ENCODE results near the gene SPRR4.

Gene SPRR4

GRCh38 chr1:152970495-152970894 is at the start of gene SPRR4:
SPRR4 (plus strand) TSS chr1:152970648; CDS start chr1:152971891, 1,243 bp downstream.
- Histone ChIP-seq H3K27me3 (ENCODE audit: control insufficient read depth, insufficient read depth, low read length) (peaks cover 8% of the 10 kb centered on the region; the same call in 1 of the 2 replicates), H3K4me1 (ENCODE audit: control insufficient read depth, insufficient read depth, low read length) (no peaks in the 10 kb centered on the region), H3K36me3 (ENCODE audit: control insufficient read depth, insufficient read depth, low read length) (no peaks in the 10 kb centered on the region), H3K27ac (ENCODE audit: low read depth, low read length) (no peak within 1 kb of the TSS), H3K4me3 (ENCODE audit: low read depth, low read length) (no peak within 1 kb of the TSS), H3K9me3 (ENCODE audit: control insufficient read depth, insufficient read depth, low read depth, low read length) (no peaks in the 10 kb centered on the region; the same call in 1 of the 2 replicates), H3K9ac (ENCODE audit: low read length) (no peak within 1 kb of the TSS)

GRCh38 chr1:152924191-152924590 is 46.3 kb upstream of the SPRR4 start:
- Histone ChIP-seq H3K4me1 (ENCODE audit: control insufficient read depth, insufficient read depth, low read length) (no peaks in the 10 kb centered on the region), H3K9ac (ENCODE audit: low read length) (no peak overlapping the region), H3K4me3 (ENCODE audit: low read depth, low read length) (no peak overlapping the region), H3K9me3 (ENCODE audit: control insufficient read depth, insufficient read depth, low read depth, low read length) (peaks cover 24% of the 10 kb centered on the region), H3K36me3 (ENCODE audit: control insufficient read depth, insufficient read depth, low read length) (no peaks in the 10 kb centered on the region), H3K27me3 (ENCODE audit: control insufficient read depth, insufficient read depth, low read length) (no peaks in the 10 kb centered on the region), H3K27ac (ENCODE audit: low read depth, low read length) (no peak overlapping the region)

GRCh38 chr1:152926091-152926490 is 44.4 kb upstream of the SPRR4 start:
- no peaks in the 10 kb centered on the region for H3K36me3 ChIP-seq (ENCODE audit: control insufficient read depth, insufficient read depth, low read length)
- peaks cover 27% of the 10 kb centered on the region for H3K9me3 ChIP-seq (ENCODE audit: control insufficient read depth, insufficient read depth, low read depth, low read length)
- H3K9ac ChIP-seq (ENCODE audit: low read length), result no peak overlapping the region
- no peak overlapping the region for H3K27ac ChIP-seq (ENCODE audit: low read depth, low read length)
- H3K4me3 ChIP-seq (ENCODE audit: low read depth, low read length), result no peak overlapping the region
- H3K27me3 ChIP-seq (ENCODE audit: control insufficient read depth, insufficient read depth, low read length), result no peaks in the 10 kb centered on the region
- no peaks in the 10 kb centered on the region for H3K4me1 ChIP-seq (ENCODE audit: control insufficient read depth, insufficient read depth, low read length)

GRCh38 chr1:152928671-152929070 is 41.8 kb upstream of the SPRR4 start:
- Histone ChIP-seq H3K36me3 (ENCODE audit: control insufficient read depth, insufficient read depth, low read length) (no peaks in the 10 kb centered on the region), H3K27me3 (ENCODE audit: control insufficient read depth, insufficient read depth, low read length) (no peaks in the 10 kb centered on the region), H3K9me3 (ENCODE audit: control insufficient read depth, insufficient read depth, low read depth, low read length) (peaks cover 24% of the 10 kb centered on the region), H3K27ac (ENCODE audit: low read depth, low read length) (no peak overlapping the region), H3K9ac (ENCODE audit: low read length) (no peak overlapping the region), H3K4me1 (ENCODE audit: control insufficient read depth, insufficient read depth, low read length) (no peaks in the 10 kb centered on the region), H3K4me3 (ENCODE audit: low read depth, low read length) (no peak overlapping the region)

- H3K27me3 ChIP-seq (ENCODE audit: control insufficient read depth, insufficient read depth, low read length), result peaks cover 5% of the 10 kb centered on the region; the same call in 1 of the 2 replicates
- no peak overlapping the region for H3K9ac ChIP-seq (ENCODE audit: low read length)
- no peak overlapping the region for H3K27ac ChIP-seq (ENCODE audit: low read depth, low read length)
- peaks cover 7% of the 10 kb centered on the region; the same call in 1 of the 2 replicates for H3K9me3 ChIP-seq (ENCODE audit: control insufficient read depth, insufficient read depth, low read depth, low read length)
- H3K4me1 ChIP-seq (ENCODE audit: control insufficient read depth, insufficient read depth, low read length), result no peaks in the 10 kb centered on the region
- H3K4me3 ChIP-seq (ENCODE audit: low read depth, low read length), result no peak overlapping the region
- H3K36me3 ChIP-seq (ENCODE audit: control insufficient read depth, insufficient read depth, low read length), result no peaks in the 10 kb centered on the region
Observed at GRCh38 chr1:152932170-152932811, 38.2 kb upstream of the SPRR4 start.

GRCh38 chr1:152933196-152933595 is 37.3 kb upstream of the SPRR4 start:
- Histone ChIP-seq H3K9ac (ENCODE audit: low read length) (no peak overlapping the region), H3K9me3 (ENCODE audit: control insufficient read depth, insufficient read depth, low read depth, low read length) (peaks cover 7% of the 10 kb centered on the region; the same call in 1 of the 2 replicates), H3K36me3 (ENCODE audit: control insufficient read depth, insufficient read depth, low read length) (no peaks in the 10 kb centered on the region), H3K27ac (ENCODE audit: low read depth, low read length) (no peak overlapping the region), H3K27me3 (ENCODE audit: control insufficient read depth, insufficient read depth, low read length) (peaks cover 5% of the 10 kb centered on the region; the same call in 1 of the 2 replicates), H3K4me3 (ENCODE audit: low read depth, low read length) (no peak overlapping the region), H3K4me1 (ENCODE audit: control insufficient read depth, insufficient read depth, low read length) (no peaks in the 10 kb centered on the region)

- Histone ChIP-seq H3K36me3 (ENCODE audit: control insufficient read depth, insufficient read depth, low read length) (no peaks in the 10 kb centered on the region), H3K4me1 (ENCODE audit: control insufficient read depth, insufficient read depth, low read length) (no peaks in the 10 kb centered on the region), H3K27me3 (ENCODE audit: control insufficient read depth, insufficient read depth, low read length) (no peaks in the 10 kb centered on the region), H3K9ac (ENCODE audit: low read length) (no peak overlapping the region), H3K9me3 (ENCODE audit: control insufficient read depth, insufficient read depth, low read depth, low read length) (peaks cover 17% of the 10 kb centered on the region; the same call in 1 of the 2 replicates), H3K27ac (ENCODE audit: low read depth, low read length) (no peak overlapping the region), H3K4me3 (ENCODE audit: low read depth, low read length) (no peak overlapping the region)
Observed at GRCh38 chr1:152940614-152941013, 29.8 kb upstream of the SPRR4 start.

GRCh38 chr1:152941037-152941711 is 29.3 kb upstream of the SPRR4 start:
- Histone ChIP-seq H3K36me3 (ENCODE audit: control insufficient read depth, insufficient read depth, low read length) (no peaks in the 10 kb centered on the region), H3K4me3 (ENCODE audit: low read depth, low read length) (no peak overlapping the region), H3K27ac (ENCODE audit: low read depth, low read length) (no peak overlapping the region), H3K9ac (ENCODE audit: low read length) (no peak overlapping the region), H3K27me3 (ENCODE audit: control insufficient read depth, insufficient read depth, low read length) (no peaks in the 10 kb centered on the region), H3K4me1 (ENCODE audit: control insufficient read depth, insufficient read depth, low read length) (no peaks in the 10 kb centered on the region), H3K9me3 (ENCODE audit: control insufficient read depth, insufficient read depth, low read depth, low read length) (peaks cover 17% of the 10 kb centered on the region; the same call in 1 of the 2 replicates)

- Histone ChIP-seq H3K27ac (ENCODE audit: low read depth, low read length) (no peak overlapping the region), H3K4me3 (ENCODE audit: low read depth, low read length) (no peak overlapping the region), H3K36me3 (ENCODE audit: control insufficient read depth, insufficient read depth, low read length) (no peaks in the 10 kb centered on the region), H3K4me1 (ENCODE audit: control insufficient read depth, insufficient read depth, low read length) (no peaks in the 10 kb centered on the region), H3K27me3 (ENCODE audit: control insufficient read depth, insufficient read depth, low read length) (no peaks in the 10 kb centered on the region), H3K9ac (ENCODE audit: low read length) (no peak overlapping the region), H3K9me3 (ENCODE audit: control insufficient read depth, insufficient read depth, low read depth, low read length) (peaks cover 17% of the 10 kb centered on the region; the same call in 1 of the 2 replicates)
Observed at GRCh38 chr1:152942161-152942560, 28.3 kb upstream of the SPRR4 start.

- peaks cover 15% of the 10 kb centered on the region; the same call in 1 of the 2 replicates for H3K9me3 ChIP-seq (ENCODE audit: control insufficient read depth, insufficient read depth, low read depth, low read length)
- H3K27ac ChIP-seq (ENCODE audit: low read depth, low read length), result no peak overlapping the region
- no peaks in the 10 kb centered on the region for H3K36me3 ChIP-seq (ENCODE audit: control insufficient read depth, insufficient read depth, low read length)
- H3K9ac ChIP-seq (ENCODE audit: low read length), result no peak overlapping the region
- peaks cover 7% of the 10 kb centered on the region; the same call in 1 of the 2 replicates for H3K27me3 ChIP-seq (ENCODE audit: control insufficient read depth, insufficient read depth, low read length)
- H3K4me3 ChIP-seq (ENCODE audit: low read depth, low read length), result no peak overlapping the region
- no peaks in the 10 kb centered on the region for H3K4me1 ChIP-seq (ENCODE audit: control insufficient read depth, insufficient read depth, low read length)
Observed at GRCh38 chr1:152946248-152946647, 24.2 kb upstream of the SPRR4 start.

- no peaks in the 10 kb centered on the region for H3K36me3 ChIP-seq (ENCODE audit: control insufficient read depth, insufficient read depth, low read length)
Observed at GRCh38 chr1:152946651-152947256, 23.7 kb upstream of the SPRR4 start, which contains the start of gene SPRR5. SPRR5 (plus strand) TSS chr1:152947206; CDS start chr1:152948555, 1,349 bp downstream.

More at GRCh38 chr1:152946651-152947256, 23.7 kb upstream of the SPRR4 start, which contains the start of gene SPRR5:
- Histone ChIP-seq H3K27me3 (ENCODE audit: control insufficient read depth, insufficient read depth, low read length) (peaks cover 11% of the 10 kb centered on the region; the same call in 1 of the 2 replicates), H3K9ac (ENCODE audit: low read length) (no peak within 1 kb of the TSS), H3K9me3 (ENCODE audit: control insufficient read depth, insufficient read depth, low read depth, low read length) (peaks cover 15% of the 10 kb centered on the region; the same call in 1 of the 2 replicates), H3K4me1 (ENCODE audit: control insufficient read depth, insufficient read depth, low read length) (no peaks in the 10 kb centered on the region), H3K27ac (ENCODE audit: low read depth, low read length) (no peak within 1 kb of the TSS), H3K4me3 (ENCODE audit: low read depth, low read length) (no peak within 1 kb of the TSS)

Measured in HUES6 (cell line).